AG10803 (cell line): ENCODE data around the gene CDK5RAP2.

ENCODE experiments used
- DNase-seq: peaks from one replicate; pipeline ENCODE4 v3.0.0; 2010; ENCODE audit warnings: low read depth
- H3K4me3 ChIP-seq: 2 replicates; pipeline ENCODE4 v1.5.1; 2011; ENCODE audit warnings: mild to moderate bottlenecking, low read length, control low read depth
- CTCF ChIP-seq: conservative IDR thresholded peaks from 2 replicates; pipeline ENCODE4 v1.5.1; 2011; ENCODE audit warnings: mild to moderate bottlenecking, low read length, control low read depth, inconsistent platforms

CDK5RAP2 gene

GRCh38 chr9:120350596-120350995 is 229.4 kb downstream of the CDK5RAP2 start:
- no peak overlapping the region for H3K4me3 ChIP-seq
- no peak for TF ChIP-seq CTCF
- no peak for DNase-seq

- H3K4me3 ChIP-seq = no peak overlapping the region
- peak; percentile 61 for TF ChIP-seq CTCF
- peak; percentile 47 for DNase-seq
Measured at GRCh38 chr9:120348951-120349429, 231.0 kb downstream of the CDK5RAP2 start.

GRCh38 chr9:120345379-120345778 is 234.6 kb downstream of the CDK5RAP2 start:
- no peak for DNase-seq
- no peak overlapping the region for H3K4me3 ChIP-seq
- no peak for TF ChIP-seq CTCF

- H3K4me3 ChIP-seq = no peak overlapping the region
- DNase-seq = peak; percentile 79
- no peak; the same call in 1 of the 2 replicates for TF ChIP-seq CTCF
Measured at GRCh38 chr9:120344230-120344629, 235.7 kb downstream of the CDK5RAP2 start.

GRCh38 chr9:120343416-120343815 is 236.6 kb downstream of the CDK5RAP2 start:
- H3K4me3 ChIP-seq = no peak overlapping the region
- no peak for TF ChIP-seq CTCF
- no peak for DNase-seq
